ENCODE results near the gene ROR2. TPM values are rescaled to one million over a fixed set of nuclear protein-coding genes. Genes with fewer than 3 reads are reported as not detected.
"Not testable (repeated sequence)": the region's sequence is repeated elsewhere in the genome, so short reads cannot be mapped to it uniquely, and the experiment has no call there.

ROR2 gene
- total RNA-seq, 1 donor from 2014 or later: 14.9 TPM

GRCh38 chr9:91986248-91986647 is 36.2 kb upstream of the ROR2 start:
- Mint-ChIP-seq H3K27ac (ENCODE audit: unreplicated experiment) (no peak overlapping the region), H3K27me3 (ENCODE audit: low read depth) (no peaks in the 10 kb centered on the region), H3K36me3 (ENCODE audit: low read depth) (no peaks in the 10 kb centered on the region), H3K4me3 (no peak overlapping the region), H3K9me3 (peaks cover 11% of the 10 kb centered on the region), H3K4me1 (no peaks in the 10 kb centered on the region)
- no peak for TF ChIP-seq CTCF (conservative IDR thresholded peaks at IDR 0.05)
- no peak for DNase-seq (ENCODE audit: low read depth, low spot score)

GRCh38 chr9:91985692-91986091 is 35.7 kb upstream of the ROR2 start:
- Mint-ChIP-seq H3K27me3 (ENCODE audit: low read depth) (no peaks in the 10 kb centered on the region), H3K4me1 (no peaks in the 10 kb centered on the region), H3K4me3 (no peak overlapping the region), H3K9me3 (peaks cover 14% of the 10 kb centered on the region), H3K36me3 (ENCODE audit: low read depth) (peaks cover 2% of the 10 kb centered on the region), H3K27ac (ENCODE audit: unreplicated experiment) (no peak overlapping the region)
- no peak for TF ChIP-seq CTCF (conservative IDR thresholded peaks at IDR 0.05)
- DNase-seq (ENCODE audit: low read depth, low spot score): no peak

- Mint-ChIP-seq H3K27ac (ENCODE audit: unreplicated experiment) (no peak overlapping the region), H3K4me1 (no peaks in the 10 kb centered on the region), H3K27me3 (ENCODE audit: low read depth) (no peaks in the 10 kb centered on the region), H3K4me3 (no peak overlapping the region), H3K9me3 (peaks cover 11% of the 10 kb centered on the region), H3K36me3 (ENCODE audit: low read depth) (peaks cover 2% of the 10 kb centered on the region)
- TF ChIP-seq CTCF (conservative IDR thresholded peaks at IDR 0.05): peak; percentile 49
- peak; percentile 14 for DNase-seq (ENCODE audit: low read depth, low spot score)
Observed at GRCh38 chr9:91978740-91979414, 28.8 kb upstream of the ROR2 start.

- not testable (repeated sequence) for H3K9me3 Mint-ChIP-seq; DNase-seq (ENCODE audit: low read depth, low spot score); H3K36me3 Mint-ChIP-seq (ENCODE audit: low read depth); H3K4me1 Mint-ChIP-seq; H3K27me3 Mint-ChIP-seq (ENCODE audit: low read depth); H3K4me3 Mint-ChIP-seq; H3K27ac Mint-ChIP-seq (ENCODE audit: unreplicated experiment)
Observed at GRCh38 chr9:91975254-91975653, 25.2 kb upstream of the ROR2 start.

DNA sequence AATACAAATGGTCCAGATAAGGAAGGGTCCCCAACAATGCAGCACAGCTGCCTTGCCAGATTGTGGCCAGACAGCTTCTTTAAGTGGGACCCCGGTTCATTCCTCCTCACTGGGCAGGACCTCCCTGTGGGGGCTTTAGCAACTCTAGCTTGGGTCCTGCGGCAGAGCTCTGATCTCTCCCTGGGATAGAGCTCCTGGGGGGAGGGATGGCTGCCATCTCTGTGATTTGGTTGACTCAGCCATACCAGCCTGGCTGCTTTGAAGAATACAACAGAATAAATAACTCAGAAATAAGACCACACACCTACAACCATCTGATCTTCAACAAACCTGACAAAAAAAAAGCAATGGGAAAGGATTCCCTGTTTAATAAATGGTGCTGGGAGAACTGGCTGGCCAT is 22.7 kb upstream of the ROR2 start:
- DNase-seq (ENCODE audit: low read depth, low spot score): no peak
- Mint-ChIP-seq H3K27ac (ENCODE audit: unreplicated experiment) (no peak overlapping the region), H3K27me3 (ENCODE audit: low read depth) (peaks cover 5% of the 10 kb centered on the region), H3K9me3 (no peaks in the 10 kb centered on the region), H3K36me3 (ENCODE audit: low read depth) (no peaks in the 10 kb centered on the region), H3K4me1 (no peaks in the 10 kb centered on the region), H3K4me3 (no peak overlapping the region)
- no peak for TF ChIP-seq CTCF (conservative IDR thresholded peaks at IDR 0.05)

- Mint-ChIP-seq H3K4me3 (no peak overlapping the region), H3K36me3 (ENCODE audit: low read depth) (no peaks in the 10 kb centered on the region), H3K27me3 (ENCODE audit: low read depth) (peaks cover 5% of the 10 kb centered on the region), H3K9me3 (no peaks in the 10 kb centered on the region), H3K27ac (ENCODE audit: unreplicated experiment) (no peak overlapping the region), H3K4me1 (no peaks in the 10 kb centered on the region)
- no peak for TF ChIP-seq CTCF (conservative IDR thresholded peaks at IDR 0.05)
- DNase-seq (ENCODE audit: low read depth, low spot score): no peak
Observed at GRCh38 chr9:91972076-91972626, 22.1 kb upstream of the ROR2 start.

All from neural crest cell (in vitro differentiated cells).